WERI-Rb-1 (cell line): ENCODE results near the gene LINC00632.

Source experiments
- DNase-seq: peaks from one replicate; pipeline ENCODE4 v3.0.0-alpha.2; 2020
- H3K27ac ChIP-seq: fragments of 250-450 bp; sonication (Bioruptor Pico); 2 replicates; pipeline ENCODE4 v1.5.1; 2020; ENCODE audit warnings: mild to moderate bottlenecking, moderate library complexity
- H3K27me3 ChIP-seq: fragments of 250-450 bp; sonication (Bioruptor Pico); 2 replicates; pipeline ENCODE4 v1.5.1; 2021; ENCODE audit warnings: mild to moderate bottlenecking, low read depth, moderate library complexity; ENCODE audit not compliant: insufficient read depth, severe bottlenecking
- H3K36me3 ChIP-seq: fragments of 250-450 bp; sonication (Bioruptor Pico); 2 replicates; pipeline ENCODE4 v1.5.1; 2020; ENCODE audit warnings: mild to moderate bottlenecking, moderate library complexity
- H3K4me3 ChIP-seq: 2 replicates; pipeline ENCODE4 v1.5.1; 2011; ENCODE audit warnings: low read depth, mild to moderate bottlenecking, control low read depth, low read length
- H3K9me3 ChIP-seq: fragments of 250-450 bp; sonication (Bioruptor Pico); 2 replicates; pipeline ENCODE4 v1.5.1; 2021; ENCODE audit warnings: mild to moderate bottlenecking, moderate library complexity; ENCODE audit not compliant: severe bottlenecking
- TF ChIP-seq, protein P1 (sequence below): IDR thresholded peaks from 2 replicates; pipeline ENCODE4 v1.5.1; 2011; ENCODE audit warnings: low read depth, mild to moderate bottlenecking, control low read depth, inconsistent platforms, low read length

LINC00632 gene

DNA sequence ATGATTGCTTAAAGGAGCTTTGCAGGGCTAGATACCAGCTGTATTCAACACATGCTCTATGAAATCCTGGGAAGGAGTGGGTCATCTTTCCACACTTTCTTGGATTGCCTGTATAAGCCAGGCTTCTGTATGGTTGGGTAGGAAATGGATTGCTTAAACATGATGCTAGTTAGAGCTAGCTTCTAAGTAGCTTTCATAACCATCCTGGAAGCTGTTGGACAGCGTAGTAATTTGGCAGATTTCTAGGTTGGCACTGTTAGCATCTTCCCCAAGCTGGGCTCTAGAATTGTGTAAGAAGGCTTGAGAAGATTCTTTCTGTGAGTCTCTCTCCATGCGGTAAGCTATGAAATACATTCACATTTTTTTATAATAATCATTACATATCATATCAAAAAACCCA lies 127.3 kb downstream of the LINC00632 start:
- Histone ChIP-seq H3K36me3 (no peaks in the 10 kb centered on the region), H3K27me3 (peaks cover 23% of the 10 kb centered on the region), H3K4me3 (no peak overlapping the region), H3K27ac (no peak overlapping the region), H3K9me3 (no peaks in the 10 kb centered on the region)
- TF ChIP-seq, protein P1, sequence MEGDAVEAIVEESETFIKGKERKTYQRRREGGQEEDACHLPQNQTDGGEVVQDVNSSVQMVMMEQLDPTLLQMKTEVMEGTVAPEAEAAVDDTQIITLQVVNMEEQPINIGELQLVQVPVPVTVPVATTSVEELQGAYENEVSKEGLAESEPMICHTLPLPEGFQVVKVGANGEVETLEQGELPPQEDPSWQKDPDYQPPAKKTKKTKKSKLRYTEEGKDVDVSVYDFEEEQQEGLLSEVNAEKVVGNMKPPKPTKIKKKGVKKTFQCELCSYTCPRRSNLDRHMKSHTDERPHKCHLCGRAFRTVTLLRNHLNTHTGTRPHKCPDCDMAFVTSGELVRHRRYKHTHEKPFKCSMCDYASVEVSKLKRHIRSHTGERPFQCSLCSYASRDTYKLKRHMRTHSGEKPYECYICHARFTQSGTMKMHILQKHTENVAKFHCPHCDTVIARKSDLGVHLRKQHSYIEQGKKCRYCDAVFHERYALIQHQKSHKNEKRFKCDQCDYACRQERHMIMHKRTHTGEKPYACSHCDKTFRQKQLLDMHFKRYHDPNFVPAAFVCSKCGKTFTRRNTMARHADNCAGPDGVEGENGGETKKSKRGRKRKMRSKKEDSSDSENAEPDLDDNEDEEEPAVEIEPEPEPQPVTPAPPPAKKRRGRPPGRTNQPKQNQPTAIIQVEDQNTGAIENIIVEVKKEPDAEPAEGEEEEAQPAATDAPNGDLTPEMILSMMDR: no peak
- DNase-seq: no peak
